Endothelial cell of hepatic sinusoid (primary cell): Measurements from ENCODE around the gene IL1B.

Experiments used
- in situ Hi-C: cut with HindIII; loops from 2 replicates; pipeline ENCODE4 v1.10.0; 2017; ENCODE audit warnings: low sequenced_read_pairs

Gene IL1B

DNA sequence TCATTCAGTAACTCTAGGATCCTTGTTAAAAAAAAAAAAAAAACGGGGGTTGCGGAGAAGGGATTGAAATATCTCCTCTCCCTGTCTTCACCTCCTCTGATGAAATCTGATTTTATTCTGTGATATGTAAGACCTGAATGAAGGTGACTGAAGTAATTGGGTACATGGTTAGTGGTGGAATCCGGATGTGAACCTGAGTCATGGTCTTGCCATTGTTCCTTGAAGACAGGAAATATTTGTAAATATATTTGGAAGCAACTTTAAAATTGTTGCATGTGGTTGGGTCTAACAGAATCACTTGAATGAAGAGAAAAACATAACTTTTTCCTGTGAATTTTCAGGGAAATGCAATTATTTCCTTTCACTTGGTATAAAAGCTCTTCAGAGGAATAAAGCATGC lies 49.3 kb downstream of the IL1B start:
- in situ Hi-C loops, result no loop called here

DNA sequence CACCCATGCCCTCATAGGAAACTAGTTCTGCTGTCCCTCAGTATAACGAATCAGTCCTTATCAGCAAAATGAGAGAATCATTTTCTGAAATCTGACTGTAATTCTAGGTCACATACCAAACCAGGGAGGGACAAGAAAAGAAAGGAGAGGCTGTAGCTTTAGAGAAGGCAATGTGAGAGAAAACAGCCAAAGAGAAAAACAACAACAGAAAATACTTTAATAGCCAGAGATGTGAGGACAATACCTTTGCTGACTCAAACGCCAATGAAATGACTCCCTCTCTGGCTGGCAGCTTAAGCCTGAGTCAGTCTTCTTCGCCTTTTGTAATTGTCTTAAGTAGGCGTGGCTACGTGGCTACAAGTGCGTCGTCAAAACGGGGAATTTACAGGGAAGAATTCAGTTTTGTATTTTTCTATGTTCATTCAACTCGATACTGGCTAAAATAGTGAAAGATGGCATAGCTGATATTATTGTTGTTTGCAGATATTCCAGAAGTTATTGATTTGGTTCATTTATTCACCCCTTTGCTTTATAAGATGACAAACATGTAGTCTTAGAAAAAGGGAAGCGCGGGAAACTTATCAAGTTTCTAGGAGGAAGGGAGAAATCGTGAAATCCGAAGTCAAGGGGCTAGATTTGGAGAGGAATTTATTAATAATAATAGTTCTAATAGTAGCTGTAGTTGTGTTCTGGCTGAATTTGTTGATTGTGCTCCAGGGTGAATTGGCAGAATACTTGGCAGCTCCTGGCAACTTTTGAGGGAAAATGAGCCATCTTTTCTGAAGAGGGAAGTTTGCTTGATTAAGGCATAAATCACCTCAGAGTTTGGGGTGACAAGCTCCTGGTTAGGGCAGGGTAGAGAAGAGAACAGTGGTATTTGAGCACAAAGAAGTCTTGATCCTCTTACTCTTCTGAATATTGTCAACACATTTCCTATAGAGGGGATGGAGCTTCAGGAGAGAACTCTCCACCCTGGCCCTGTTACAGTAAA lies 52.1 kb downstream of the IL1B start, which contains the start of gene IL1A:
IL1A (minus strand) TSS at position 295 of the 991 bp plus-strand sequence. CDS start 723 bp downstream, outside the sequence.
- in situ Hi-C loops, result no loop called here

DNA sequence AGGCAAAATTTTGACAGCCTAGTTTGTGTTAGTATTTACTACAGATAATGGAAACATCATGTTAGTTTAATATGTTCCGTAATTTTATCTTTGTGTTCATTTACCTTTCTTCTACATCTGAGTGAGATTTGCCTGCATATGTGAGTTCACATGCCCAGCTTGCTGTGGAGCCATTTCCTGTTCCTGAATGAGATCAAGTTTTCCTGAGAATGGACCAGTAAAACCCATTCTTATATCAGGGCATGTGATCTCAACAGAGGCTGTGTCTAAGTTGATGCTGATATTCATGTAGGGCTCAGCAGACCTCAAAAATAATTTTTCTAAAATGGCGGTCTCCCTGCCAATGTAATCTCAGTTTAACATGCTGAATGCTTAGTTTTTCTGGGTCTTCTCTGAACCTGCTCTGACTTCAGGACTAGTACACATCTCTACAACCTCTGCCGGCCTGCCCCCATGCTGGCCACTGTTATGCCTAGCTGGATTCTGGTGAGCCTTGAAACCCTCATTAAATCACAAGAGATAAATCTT lies 53.3 kb downstream of the IL1B start:
- in situ Hi-C loops, result no loop called here

DNA sequence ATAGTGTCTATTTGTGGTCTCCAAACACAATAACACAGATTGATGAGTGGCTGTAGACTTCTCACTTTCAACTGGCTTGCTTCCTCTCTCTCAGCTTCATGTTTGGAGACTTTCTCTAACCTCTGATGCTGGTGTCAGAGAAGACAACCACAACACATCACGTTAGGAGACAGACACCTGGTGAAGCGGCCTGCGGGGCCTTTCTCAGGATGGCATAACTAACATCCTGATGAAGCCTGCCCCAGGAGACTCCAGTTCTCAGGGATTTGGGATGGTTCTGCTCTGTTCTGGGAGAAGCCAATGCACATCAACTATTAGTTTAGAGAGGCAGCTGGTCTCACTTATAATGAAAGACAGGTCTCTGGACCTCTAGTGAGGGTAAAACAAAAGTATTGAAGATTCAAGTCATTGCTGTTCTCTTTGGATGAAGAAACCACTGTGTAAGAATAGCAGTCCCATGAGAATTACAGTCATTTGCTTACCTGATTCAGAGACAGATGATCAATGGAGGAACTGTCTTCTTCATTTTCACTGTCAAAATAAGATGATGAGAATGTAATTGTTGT lies 54.3 kb downstream of the IL1B start:
- in situ Hi-C loops, result no loop called here
